ENCODE results near the gene INSRR.

Gene INSRR

GRCh38 chr1:156862584-156862983 lies 3.7 kb upstream of the INSRR start:
- Histone ChIP-seq H3K27me3 (ENCODE audit: insufficient read depth, low read length) (peaks cover 43% of the 10 kb centered on the region), H2AFZ (ENCODE audit: insufficient read depth, low read length, poor library complexity) (no peak overlapping the region), H3K27ac (ENCODE audit: low read depth, low read length) (no peak overlapping the region), H4K8ac (ENCODE audit: low read depth, low read length) (no peak overlapping the region), H3K4me1 (ENCODE audit: control insufficient read depth in 1 of 2, insufficient read depth in 2 of 2, low read length in 2 of 2) (peaks cover 8 to 19% of the 10 kb centered on the region in 2 experiments), H3K79me2 (ENCODE audit: control insufficient read depth, insufficient read depth, low read length, poor library complexity) (no peaks in the 10 kb centered on the region), H3K9ac (ENCODE audit: low read length) (no peak overlapping the region), H3K9me3 (ENCODE audit: insufficient read depth, low read depth, low read length) (peaks cover 3% of the 10 kb centered on the region), H2BK120ac (ENCODE audit: insufficient read depth, low read length, poor library complexity) (no peak overlapping the region), H2BK5ac (ENCODE audit: low read depth, low read length, poor library complexity) (no peak overlapping the region), H3K79me1 (ENCODE audit: low read length) (no peaks in the 10 kb centered on the region), H4K12ac (ENCODE audit: low read depth, low read length) (no peak overlapping the region), H3K36me3 (ENCODE audit: control insufficient read depth in 1 of 2, insufficient read depth in 2 of 2, low read length in 2 of 2) (no peaks in the 10 kb centered on the region), H2AK5ac (ENCODE audit: low read length) (no peak overlapping the region), H3K18ac (ENCODE audit: low read length) (no peak overlapping the region), H2BK12ac (ENCODE audit: low read length) (no peak overlapping the region), H3K23ac (ENCODE audit: low read length) (no peak overlapping the region), H3K4me2 (ENCODE audit: low read length) (no peak overlapping the region), H3K14ac (ENCODE audit: low read length) (no peak overlapping the region), H3K4ac (ENCODE audit: low read depth, low read length) (no peak overlapping the region), H4K91ac (ENCODE audit: low read depth, low read length) (peak overlapping the region; percentile 4), H3K4me3 (ENCODE audit: low read depth, low read length) (no peak overlapping the region)
- no CpG with 5 or more reads among the region's 6 CpGs for WGBS (ENCODE audit: extremely low coverage, insufficient coverage, insufficient read length)
- DNase-seq: no peak

DNA sequence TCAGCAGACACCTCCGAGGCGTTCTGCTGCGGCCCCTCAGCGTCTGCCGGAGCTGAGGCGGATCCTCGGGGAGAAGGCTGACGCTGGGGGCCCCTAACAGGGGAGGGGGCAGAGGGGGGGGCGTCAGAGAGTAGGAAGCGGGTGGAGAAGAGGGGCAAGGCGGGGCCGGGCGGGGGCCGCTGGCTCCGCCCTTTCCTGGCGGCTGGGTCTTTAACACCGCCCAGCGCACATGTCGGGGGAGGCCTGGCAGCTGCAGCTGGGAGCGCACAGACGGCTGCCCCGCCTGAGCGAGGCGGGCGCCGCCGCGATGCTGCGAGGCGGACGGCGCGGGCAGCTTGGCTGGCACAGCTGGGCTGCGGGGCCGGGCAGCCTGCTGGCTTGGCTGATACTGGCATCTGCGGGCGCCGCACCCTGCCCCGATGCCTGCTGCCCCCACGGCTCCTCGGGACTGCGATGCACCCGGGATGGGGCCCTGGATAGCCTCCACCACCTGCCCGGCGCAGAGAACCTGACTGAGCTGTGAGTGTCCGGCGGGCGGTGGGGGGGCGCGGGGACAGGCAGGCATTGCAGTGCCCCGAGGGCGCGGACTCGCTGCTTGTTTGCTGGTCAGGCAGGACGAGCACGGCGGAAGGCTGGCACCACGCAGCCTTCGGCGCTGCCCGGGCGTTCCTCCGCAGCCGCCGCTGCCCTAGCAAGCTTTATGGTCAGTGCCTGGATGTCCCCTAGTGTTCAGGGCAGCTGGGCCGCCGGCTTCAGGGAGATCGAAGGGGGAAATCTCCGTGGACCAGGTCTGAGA lies 1.9 kb upstream of the INSRR start, which contains the start of gene NTRK1:
TSS of gene NTRK1 (plus strand) at position 238 of the 796 bp plus-strand sequence. CDS start at position 308, 70 bp downstream.
- H2BK5ac ChIP-seq (ENCODE audit: low read depth, low read length, poor library complexity): no peak within 1 kb of the TSS
- H3K9me3 ChIP-seq (ENCODE audit: insufficient read depth, low read depth, low read length): peaks cover 7% of the 10 kb centered on the region
- H3K23ac ChIP-seq (ENCODE audit: low read length): no peak within 1 kb of the TSS
- H3K27me3 ChIP-seq (ENCODE audit: insufficient read depth, low read length): peaks cover 56% of the 10 kb centered on the region
- H3K79me1 ChIP-seq (ENCODE audit: low read length): no peaks in the 10 kb centered on the region
- no peak within 1 kb of the TSS for H2BK12ac ChIP-seq (ENCODE audit: low read length)
- no peak within 1 kb of the TSS for H2AK5ac ChIP-seq (ENCODE audit: low read length)
- peaks cover 8 to 19% of the 10 kb centered on the region in 2 experiments for H3K4me1 ChIP-seq (ENCODE audit: control insufficient read depth in 1 of 2, insufficient read depth in 2 of 2, low read length in 2 of 2)
- no peaks in the 10 kb centered on the region for H3K36me3 ChIP-seq (ENCODE audit: control insufficient read depth in 1 of 2, insufficient read depth in 2 of 2, low read length in 2 of 2)
- no CpG with 5 or more reads among the region's 69 CpGs for WGBS (ENCODE audit: extremely low coverage, insufficient coverage, insufficient read length)
- H4K8ac ChIP-seq (ENCODE audit: low read depth, low read length): no peak within 1 kb of the TSS
- H3K27ac ChIP-seq (ENCODE audit: low read depth, low read length): no peak within 1 kb of the TSS
- no peak within 1 kb of the TSS for H2AFZ ChIP-seq (ENCODE audit: insufficient read depth, low read length, poor library complexity)
- H3K4ac ChIP-seq (ENCODE audit: low read depth, low read length): no peak within 1 kb of the TSS
- no peak within 1 kb of the TSS for H4K12ac ChIP-seq (ENCODE audit: low read depth, low read length)
- no peak within 1 kb of the TSS for H3K9ac ChIP-seq (ENCODE audit: low read length)
- no peak within 1 kb of the TSS for H3K4me3 ChIP-seq (ENCODE audit: low read depth, low read length)
- H4K91ac ChIP-seq (ENCODE audit: low read depth, low read length): no peak within 1 kb of the TSS
- H3K14ac ChIP-seq (ENCODE audit: low read length): no peak within 1 kb of the TSS
- H3K18ac ChIP-seq (ENCODE audit: low read length): no peak within 1 kb of the TSS
- H3K4me2 ChIP-seq (ENCODE audit: low read length): peak within 1 kb of the TSS; percentile 52
- no peaks in the 10 kb centered on the region for H3K79me2 ChIP-seq (ENCODE audit: control insufficient read depth, insufficient read depth, low read length, poor library complexity)
- DNase-seq: no peak
- H2BK120ac ChIP-seq (ENCODE audit: insufficient read depth, low read length, poor library complexity): no peak within 1 kb of the TSS

DNA sequence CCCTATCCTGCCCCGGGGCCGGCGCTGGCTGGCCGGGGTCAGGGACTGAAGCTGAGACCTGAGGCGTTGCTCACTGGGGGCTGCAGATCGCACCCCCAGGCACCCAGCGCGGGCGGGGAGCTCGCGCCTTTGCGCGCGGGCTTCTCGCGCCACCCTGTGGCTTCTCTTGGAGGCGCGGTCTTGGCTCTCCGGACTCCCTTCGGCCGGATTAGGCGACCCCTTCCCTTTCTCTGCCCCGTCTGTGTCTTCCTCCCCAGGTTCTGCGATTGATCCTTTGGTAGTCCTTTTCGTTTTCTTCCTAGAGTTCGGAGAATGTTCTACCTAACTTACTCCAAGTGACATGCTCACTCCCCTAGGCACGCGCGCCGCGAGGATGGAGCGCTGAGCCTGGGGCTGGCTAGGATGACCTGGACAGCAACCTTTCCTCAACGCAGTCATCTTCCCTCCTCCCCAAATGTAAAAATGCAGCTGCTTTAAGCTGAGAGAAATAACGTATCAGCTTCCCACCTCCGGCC lies 1.3 kb upstream of the INSRR start:
- Histone ChIP-seq H3K79me2 (ENCODE audit: control insufficient read depth, insufficient read depth, low read length, poor library complexity) (no peaks in the 10 kb centered on the region), H4K91ac (ENCODE audit: low read depth, low read length) (no peak overlapping the region), H2AK5ac (ENCODE audit: low read length) (no peak overlapping the region), H3K23ac (ENCODE audit: low read length) (no peak overlapping the region), H3K27me3 (ENCODE audit: insufficient read depth, low read length) (peaks cover 56% of the 10 kb centered on the region), H2BK120ac (ENCODE audit: insufficient read depth, low read length, poor library complexity) (no peak overlapping the region), H2BK5ac (ENCODE audit: low read depth, low read length, poor library complexity) (no peak overlapping the region), H3K9ac (ENCODE audit: low read length) (no peak overlapping the region), H3K4me3 (ENCODE audit: low read depth, low read length) (no peak overlapping the region), H3K79me1 (ENCODE audit: low read length) (no peaks in the 10 kb centered on the region), H3K4me1 (ENCODE audit: control insufficient read depth in 1 of 2, insufficient read depth in 2 of 2, low read length in 2 of 2) (peaks cover 8 to 19% of the 10 kb centered on the region in 2 experiments), H3K9me3 (ENCODE audit: insufficient read depth, low read depth, low read length) (peaks cover 7% of the 10 kb centered on the region), H4K8ac (ENCODE audit: low read depth, low read length) (no peak overlapping the region), H3K14ac (ENCODE audit: low read length) (no peak overlapping the region), H3K18ac (ENCODE audit: low read length) (no peak overlapping the region), H2AFZ (ENCODE audit: insufficient read depth, low read length, poor library complexity) (no peak overlapping the region), H4K12ac (ENCODE audit: low read depth, low read length) (no peak overlapping the region), H2BK12ac (ENCODE audit: low read length) (no peak overlapping the region), H3K4me2 (ENCODE audit: low read length) (peak overlapping the region; percentile 52), H3K27ac (ENCODE audit: low read depth, low read length) (no peak overlapping the region), H3K36me3 (ENCODE audit: control insufficient read depth in 1 of 2, insufficient read depth in 2 of 2, low read length in 2 of 2) (no peaks in the 10 kb centered on the region), H3K4ac (ENCODE audit: low read depth, low read length) (no peak overlapping the region)
- whole genome bisulfite sequencing (ENCODE audit: extremely low coverage, insufficient coverage, insufficient read length): no CpG with 5 or more reads among the region's 35 CpGs
- DNase-seq: peak in 1 of 2 donors; percentile 47

GRCh38 chr1:156859523-156860112 lies 701 bp upstream of the INSRR start:
- no peak overlapping the region for H4K12ac ChIP-seq (ENCODE audit: low read depth, low read length)
- no peak overlapping the region for H3K27ac ChIP-seq (ENCODE audit: low read depth, low read length)
- H3K9me3 ChIP-seq (ENCODE audit: insufficient read depth, low read depth, low read length): peaks cover 7% of the 10 kb centered on the region
- H4K91ac ChIP-seq (ENCODE audit: low read depth, low read length): no peak overlapping the region
- H3K23ac ChIP-seq (ENCODE audit: low read length): no peak overlapping the region
- H3K27me3 ChIP-seq (ENCODE audit: insufficient read depth, low read length): peaks cover 56% of the 10 kb centered on the region
- no peaks in the 10 kb centered on the region for H3K36me3 ChIP-seq (ENCODE audit: control insufficient read depth in 1 of 2, insufficient read depth in 2 of 2, low read length in 2 of 2)
- H3K9ac ChIP-seq (ENCODE audit: low read length): no peak overlapping the region
- no peak overlapping the region for H3K18ac ChIP-seq (ENCODE audit: low read length)
- H2BK5ac ChIP-seq (ENCODE audit: low read depth, low read length, poor library complexity): no peak overlapping the region
- no peak overlapping the region for H2BK120ac ChIP-seq (ENCODE audit: insufficient read depth, low read length, poor library complexity)
- H3K14ac ChIP-seq (ENCODE audit: low read length): no peak overlapping the region
- WGBS (ENCODE audit: extremely low coverage, insufficient coverage, insufficient read length): no CpG with 5 or more reads among the region's 33 CpGs
- H3K4ac ChIP-seq (ENCODE audit: low read depth, low read length): no peak overlapping the region
- no peak overlapping the region for H2AK5ac ChIP-seq (ENCODE audit: low read length)
- H2AFZ ChIP-seq (ENCODE audit: insufficient read depth, low read length, poor library complexity): no peak overlapping the region
- no peaks in the 10 kb centered on the region for H3K79me1 ChIP-seq (ENCODE audit: low read length)
- H2BK12ac ChIP-seq (ENCODE audit: low read length): no peak overlapping the region
- H3K4me2 ChIP-seq (ENCODE audit: low read length): peak overlapping the region; percentile 52
- no peak for DNase-seq
- H3K4me3 ChIP-seq (ENCODE audit: low read depth, low read length): no peak overlapping the region
- peaks cover 8 to 19% of the 10 kb centered on the region in 2 experiments for H3K4me1 ChIP-seq (ENCODE audit: control insufficient read depth in 1 of 2, insufficient read depth in 2 of 2, low read length in 2 of 2)
- no peak overlapping the region for H4K8ac ChIP-seq (ENCODE audit: low read depth, low read length)
- no peaks in the 10 kb centered on the region for H3K79me2 ChIP-seq (ENCODE audit: control insufficient read depth, insufficient read depth, low read length, poor library complexity)

Measured in trophoblast cell (in vitro differentiated cells and primary cell).